A204.1 (cell line): ENCODE results near the gene ETS2.
"Not testable (repeated sequence)": the region's sequence is repeated elsewhere in the genome, so short reads cannot be mapped to it uniquely, and the experiment has no call there.

Experiments
- FAIRE-seq: peaks from 2 replicates; lab custom pipeline; 2012; peaks lifted over from hg19 to GRCh38; lab: Jason Lieb, UNC

ETS2 gene

DNA sequence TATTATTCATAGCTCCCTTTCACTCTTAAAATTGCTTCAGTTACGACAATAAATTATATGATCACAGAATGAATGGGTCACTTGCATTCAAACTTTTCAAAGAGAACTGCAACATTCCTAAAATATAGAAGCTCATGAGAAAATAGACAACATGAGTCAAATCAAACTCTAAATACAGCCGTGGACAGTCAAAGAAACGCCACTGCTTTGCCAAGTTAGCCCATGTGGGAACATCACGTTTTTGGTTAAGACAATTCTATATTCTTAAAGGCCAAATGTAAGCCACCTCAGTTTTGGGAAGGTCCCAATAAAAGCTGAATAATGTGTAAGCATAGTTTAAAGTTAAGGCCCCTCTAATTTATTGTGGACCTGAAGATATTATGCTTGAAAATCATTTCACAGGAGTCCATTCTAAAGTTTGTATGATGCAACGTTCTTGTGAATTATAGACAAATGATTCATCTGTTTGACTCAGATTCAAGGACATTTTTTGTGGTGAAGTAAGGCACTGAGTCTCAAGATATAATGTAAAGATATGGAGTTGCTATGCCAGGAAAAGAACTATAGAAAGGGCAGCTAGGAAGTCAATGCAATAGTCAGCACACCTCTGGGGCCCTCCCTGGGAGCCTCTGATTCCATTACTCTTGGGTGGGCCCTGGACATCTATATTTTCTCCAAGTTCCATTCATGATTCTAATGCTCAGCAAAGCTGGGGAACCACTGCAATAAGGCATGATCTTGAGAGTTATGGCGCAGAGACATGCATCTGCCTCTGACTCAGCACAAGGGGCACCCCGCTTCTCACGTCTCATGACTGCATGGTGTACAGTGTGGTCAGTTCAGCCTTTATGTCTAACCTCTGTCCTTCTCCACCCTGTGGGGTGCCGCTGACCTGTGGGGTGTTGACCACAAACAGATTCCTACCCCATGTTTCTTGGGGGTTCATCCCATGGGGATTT is 33.9 kb downstream of the ETS2 start:
- FAIRE-seq: no peak

- FAIRE-seq: no peak
These were observed 34.9 kb downstream of the ETS2 start for GRCh38 chr21:38840456-38841300.

DNA sequence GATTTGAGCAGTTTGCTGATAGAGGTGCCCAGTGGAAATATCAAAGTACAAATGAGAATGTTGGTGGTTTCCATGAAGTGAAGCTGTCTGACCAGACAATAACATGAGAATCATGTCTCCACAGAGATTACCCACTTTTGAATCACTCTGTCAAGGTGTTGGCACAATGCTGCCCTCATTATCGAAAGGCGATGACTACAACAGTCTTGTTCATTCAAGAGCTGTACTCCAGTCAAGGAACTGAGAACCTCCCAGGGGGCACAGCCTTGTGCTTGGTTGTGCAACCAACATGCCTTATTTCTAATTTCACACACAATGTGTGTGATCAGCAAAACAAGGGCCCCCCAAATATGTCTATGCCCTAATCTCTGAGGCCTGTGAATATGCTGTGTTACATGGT is 35.7 kb downstream of the ETS2 start:
- no peak for FAIRE-seq

GRCh38 chr21:38842079-38842478 is 36.4 kb downstream of the ETS2 start:
- FAIRE-seq: no peak

DNA sequence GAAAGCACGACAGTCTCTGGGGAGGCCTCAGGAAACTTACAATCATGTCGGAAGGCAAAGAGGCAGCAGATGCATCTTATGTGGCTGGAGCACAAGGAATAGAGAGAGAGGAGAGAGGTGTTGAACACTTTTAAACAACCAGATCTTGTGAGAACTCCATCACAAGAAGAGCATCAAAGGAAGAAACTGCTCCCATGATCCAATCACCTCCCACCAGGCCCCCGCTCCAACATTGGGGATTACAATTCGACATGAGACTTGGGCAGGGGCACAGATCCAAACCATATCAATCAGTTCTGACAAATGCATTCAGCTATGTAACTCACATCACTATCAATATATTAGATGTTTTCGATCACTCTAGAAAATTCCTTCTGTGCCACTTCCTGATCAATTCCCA is 37.6 kb downstream of the ETS2 start:
- no peak for FAIRE-seq

- FAIRE-seq: no peak
These were observed 38.2 kb downstream of the ETS2 start for GRCh38 chr21:38843806-38844503.

DNA sequence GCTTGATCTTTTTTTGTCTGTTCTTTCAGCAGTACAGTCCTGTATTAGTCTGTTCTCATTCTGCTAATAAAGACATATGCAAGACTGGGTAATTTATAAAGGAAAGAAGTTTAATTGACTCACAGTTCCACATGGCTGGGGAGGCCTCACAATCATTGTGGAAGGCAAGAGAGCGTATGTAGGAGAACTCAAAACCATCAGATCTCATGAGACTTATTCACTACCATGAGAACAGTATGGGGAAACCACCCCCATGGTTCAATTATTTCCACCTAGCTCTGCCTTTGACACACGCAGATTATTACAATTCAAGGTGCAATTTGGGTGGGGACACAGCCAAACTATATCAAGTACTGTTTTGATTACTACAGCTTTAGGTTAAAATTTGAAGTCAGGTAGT is 39.6 kb downstream of the ETS2 start:
- not testable (repeated sequence) for FAIRE-seq

GRCh38 chr21:38847556-38847955 is 41.8 kb downstream of the ETS2 start:
- FAIRE-seq: no peak

DNA sequence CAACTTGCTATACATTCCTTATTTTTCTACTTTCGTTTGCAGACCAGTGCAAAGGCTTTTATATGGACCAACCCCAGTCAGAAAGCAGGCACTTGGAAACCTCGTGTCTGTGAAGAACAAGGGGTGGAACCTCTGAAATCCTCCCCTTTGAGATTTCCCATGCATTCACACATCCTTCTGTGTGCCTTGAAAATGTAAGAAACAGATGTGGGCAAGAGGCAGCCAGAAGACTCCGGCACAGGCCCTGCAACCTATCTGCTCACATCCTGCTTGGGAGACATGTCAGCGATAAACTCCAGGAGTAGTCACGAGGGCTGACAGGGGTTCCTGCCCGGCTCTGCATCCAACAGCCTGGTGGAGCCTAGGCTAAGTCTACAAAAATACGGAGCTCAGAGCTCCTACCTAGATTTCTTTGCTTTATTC is 42.5 kb downstream of the ETS2 start:
- FAIRE-seq: no peak

DNA sequence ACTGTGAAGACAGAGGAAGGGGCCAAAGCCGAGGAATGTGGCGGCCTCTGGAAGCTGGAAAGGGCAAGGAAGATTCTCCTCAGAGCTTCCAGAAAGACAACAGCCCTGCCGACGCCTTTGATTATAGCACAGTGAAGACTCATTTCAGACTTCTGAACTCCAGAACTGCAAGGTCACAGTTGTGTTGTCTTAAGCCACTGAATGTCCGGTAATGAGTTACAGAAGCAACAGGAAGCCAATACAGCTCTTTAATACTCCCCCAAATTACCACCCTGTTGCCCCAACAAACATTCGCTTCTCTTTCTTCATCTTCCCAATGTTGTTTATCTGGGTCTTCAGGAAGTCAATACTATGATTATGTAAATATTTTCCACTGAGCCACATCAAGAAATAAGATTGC is 44.0 kb downstream of the ETS2 start:
- FAIRE-seq: no peak

GRCh38 chr21:38850277-38850951 is 44.7 kb downstream of the ETS2 start:
- no peak for FAIRE-seq

- no peak for FAIRE-seq
These were observed 45.4 kb downstream of the ETS2 start for GRCh38 chr21:38851101-38851500.

DNA sequence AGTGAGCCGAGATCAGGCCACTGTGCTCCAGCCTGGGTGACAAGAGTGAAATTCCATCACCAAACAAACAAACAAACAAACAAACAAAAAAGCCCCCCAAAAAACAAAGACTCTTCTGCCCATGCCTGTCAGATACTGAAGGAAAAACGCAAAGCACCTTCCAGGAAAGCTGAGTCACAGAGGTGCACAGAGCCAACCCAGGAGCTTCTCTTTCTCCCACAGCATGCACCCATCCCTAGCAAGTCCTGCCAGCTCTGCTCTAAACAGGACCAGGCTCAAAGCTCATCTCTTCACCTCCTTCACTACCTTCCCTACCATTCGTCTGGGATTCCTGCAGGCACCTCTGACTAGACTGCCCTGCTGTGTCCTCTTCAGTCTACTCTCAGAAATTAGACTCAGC is 46.5 kb downstream of the ETS2 start:
- no peak for FAIRE-seq

GRCh38 chr21:38852708-38853107 is 47.0 kb downstream of the ETS2 start:
- no peak for FAIRE-seq

GRCh38 chr21:38853421-38853919 is 47.7 kb downstream of the ETS2 start:
- no peak for FAIRE-seq

- FAIRE-seq: no peak
These were observed 51.6 kb downstream of the ETS2 start for GRCh38 chr21:38857152-38857825.

DNA sequence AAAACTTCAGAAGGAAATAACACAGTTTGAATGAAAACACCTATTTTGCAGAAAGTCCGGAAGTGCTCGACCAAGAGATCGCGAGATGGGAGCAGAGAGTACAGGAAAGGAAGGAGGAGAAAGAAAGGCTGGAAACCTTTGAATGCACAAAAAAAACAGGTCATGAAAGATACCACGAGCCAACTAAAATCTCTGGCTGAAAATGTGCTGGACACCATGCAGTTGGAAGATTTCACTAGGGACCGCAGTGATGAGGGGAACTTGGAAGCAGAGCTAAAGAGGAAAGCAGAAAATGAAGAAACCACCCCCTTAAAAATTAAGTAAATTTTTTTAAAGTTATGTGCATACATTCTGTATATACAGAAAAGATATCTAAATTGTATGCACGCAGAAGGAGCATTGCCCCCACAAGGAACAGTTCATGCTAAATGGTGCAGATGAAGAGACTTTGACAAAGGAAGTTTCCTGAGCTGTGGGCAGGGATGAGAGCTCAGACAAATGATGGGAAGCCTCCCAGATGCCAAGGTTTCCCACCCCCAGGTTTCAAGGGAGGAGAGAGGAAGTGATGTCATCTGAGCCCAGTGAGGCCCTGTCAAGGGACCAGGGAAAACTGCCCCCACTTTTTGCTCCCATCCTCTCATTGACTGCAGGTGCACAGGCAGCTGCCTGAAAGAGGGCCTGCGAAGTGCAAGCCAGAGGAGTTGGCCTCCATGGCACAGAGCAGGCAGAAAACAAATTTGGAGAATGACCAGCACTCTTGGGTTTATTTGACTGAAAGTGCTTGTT is 52.5 kb downstream of the ETS2 start:
- FAIRE-seq: no peak

DNA sequence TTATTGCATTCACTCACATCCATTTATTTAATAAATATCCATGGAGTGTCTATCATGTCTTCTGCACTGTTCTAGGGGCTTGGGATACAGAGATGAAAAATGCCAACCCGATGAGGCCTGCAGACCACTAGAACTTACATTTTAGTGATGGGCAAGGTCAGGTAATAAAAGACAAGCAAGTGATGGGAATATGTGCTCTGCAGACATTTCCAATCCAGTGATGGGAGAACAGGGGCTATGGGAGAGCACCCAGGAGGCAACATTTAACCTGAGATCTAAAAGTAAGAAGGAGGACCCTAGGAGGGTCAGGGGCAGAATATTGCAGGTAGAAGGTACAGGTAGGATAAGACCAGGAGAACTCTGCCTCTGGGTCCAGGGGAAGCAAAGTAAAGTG is 53.1 kb downstream of the ETS2 start:
- no peak for FAIRE-seq

GRCh38 chr21:38859852-38860251 is 54.1 kb downstream of the ETS2 start:
- FAIRE-seq: no peak

DNA sequence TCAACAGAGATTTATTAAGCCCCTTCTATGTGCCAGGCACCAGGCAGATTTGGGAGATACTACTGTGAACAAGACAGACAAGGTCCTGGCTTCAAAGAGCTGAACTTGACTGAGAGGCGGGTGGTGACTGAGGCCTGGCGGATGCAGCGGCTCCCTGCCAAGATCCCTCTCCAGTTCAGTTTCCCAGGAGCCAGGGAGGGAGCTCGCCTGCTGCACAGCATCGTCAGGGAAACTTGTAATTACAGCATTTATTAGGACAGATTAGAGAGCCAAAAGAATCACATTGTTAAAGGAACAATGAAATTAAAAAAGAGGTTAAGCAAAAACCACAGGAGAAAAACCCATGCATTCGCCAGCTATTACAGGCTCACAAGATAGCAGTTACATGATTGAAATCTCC is 55.3 kb downstream of the ETS2 start:
- FAIRE-seq: no peak
